ENCODE measurements around the gene NPY4R.
"Not testable (repeated sequence)": the region's sequence is repeated elsewhere in the genome, so short reads cannot be mapped to it uniquely, and the experiment has no call there.

DNA sequence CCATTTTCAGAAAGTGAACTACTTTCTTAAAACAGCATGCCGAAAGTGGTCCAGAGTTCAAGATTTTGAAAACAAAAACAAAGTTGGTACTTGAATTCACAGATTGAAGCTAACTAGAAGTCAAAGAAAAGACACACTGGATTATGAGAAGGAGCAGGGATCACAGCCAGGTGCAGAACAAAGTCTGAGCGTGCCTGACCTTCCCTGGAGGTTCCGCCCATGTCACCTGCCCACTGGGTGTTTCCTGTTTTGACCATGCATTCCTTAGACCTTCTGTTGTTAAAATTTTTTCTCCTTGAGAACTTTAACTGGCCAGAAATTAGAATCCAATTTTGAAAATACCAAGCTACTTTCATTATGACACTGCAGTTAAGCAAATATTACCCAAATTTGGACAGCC, 34.2 kb upstream of the NPY4R start:
- TF ChIP-seq CTCF (IDR thresholded peaks at IDR 0.05; ENCODE audit: insufficient read depth, low read length, poor library complexity, severe bottlenecking); EZH2phosphoT487 (conservative IDR thresholded peaks at IDR 0.05; ENCODE audit: low read length): not testable (repeated sequence)
